Measurements from ENCODE around the gene BEAN1.

The BEAN1 gene

GRCh38 chr16:66508914-66509496 is 81.9 kb downstream of the BEAN1 start:
- ChIA-PET CTCF (interaction anchor here (0.6 to 1.5 kb wide), 4 partner anchors 24 to 188 kb away, joined by 3 to 6 read pairs (median 4); partner anchors contain the start of gene CKLF), POLR2A (no interaction called here)
- TF ChIP-seq ZNF621 (tag by site-specific recombination; IDR thresholded peaks at IDR 0.05) (no peak), ZNF112 (tag by site-specific recombination; IDR thresholded peaks at IDR 0.05) (no peak), ZNF555 (tag by site-specific recombination; conservative IDR thresholded peaks at IDR 0.05) (no peak), PBX3 (CRISPR knock-in tag; IDR thresholded peaks at IDR 0.05) (no peak)

GRCh38 chr16:66509576-66509975 is 82.5 kb downstream of the BEAN1 start:
- no peaks in the 10 kb centered on the region for H3K4me1 ChIP-seq (ENCODE audit: control insufficient read depth, insufficient read depth, low read length)
- peaks cover 0 to 19% of the 10 kb centered on the region in 2 experiments; a peak in 1 of 3 replicates for H3K36me3 ChIP-seq (ENCODE audit: control insufficient read depth in 2 of 2, insufficient read depth in 1 of 2, low read length in 2 of 2)
- no peaks in the 10 kb centered on the region for H3K9me3 ChIP-seq (ENCODE audit: control insufficient read depth, insufficient read depth, low read depth, low read length)
- CTCF ChIA-PET, result interaction anchor here (0.6 to 1.5 kb wide), 3 partner anchors 42 to 188 kb away, joined by 3 to 6 read pairs (median 4); partner anchors contain the start of gene CKLF
- no peak overlapping the region for H3K27ac ChIP-seq (ENCODE audit: extremely low read depth, low read depth, low read length)
- TF ChIP-seq ZNF514 (tag by site-specific recombination; IDR thresholded peaks at IDR 0.05) (no peak), ZNF280D (tag by site-specific recombination; IDR thresholded peaks at IDR 0.05) (no peak), PRDM10 (tag by site-specific recombination; IDR thresholded peaks at IDR 0.05) (no peak), ZNF26 (tag by site-specific recombination; IDR thresholded peaks at IDR 0.05) (no peak), INSM2 (tag by site-specific recombination; IDR thresholded peaks at IDR 0.05) (no peak), YY1 (tag by site-specific recombination; IDR thresholded peaks at IDR 0.05) (no peak), ZNF621 (tag by site-specific recombination; IDR thresholded peaks at IDR 0.05) (no peak), GLI4 (tag by site-specific recombination; IDR thresholded peaks at IDR 0.05) (no peak)
- no peak overlapping the region for H3K4me3 ChIP-seq (ENCODE audit: low read depth, low read length)
- POLR2A ChIA-PET, result no interaction called here

More at GRCh38 chr16:66508914-66509496, 81.9 kb downstream of the BEAN1 start:
- Histone ChIP-seq H3K4me3 (ENCODE audit: low read depth, low read length) (no peak overlapping the region), H3K27ac (ENCODE audit: extremely low read depth, low read depth, low read length) (no peak overlapping the region), H3K36me3 (ENCODE audit: control insufficient read depth in 2 of 2, insufficient read depth in 1 of 2, low read length in 2 of 2) (peaks cover 0 to 19% of the 10 kb centered on the region in 2 experiments; a peak in 1 of 3 replicates), H3K4me1 (ENCODE audit: control insufficient read depth, insufficient read depth, low read length) (no peaks in the 10 kb centered on the region), H3K9me3 (ENCODE audit: control insufficient read depth, insufficient read depth, low read depth, low read length) (no peaks in the 10 kb centered on the region)

Measured in HEK293 (cell line).